Mesendoderm (in vitro differentiated cells): Measurements from ENCODE around the gene MOXD1.

Source experiments
- DNase-seq: peaks from one replicate; pipeline ENCODE4 v3.0.0; 2013
- H2AK5ac ChIP-seq: 2 replicates; pipeline ENCODE4 v1.6.1; 2013; ENCODE audit warnings: low read length, inconsistent platforms
- H2BK120ac ChIP-seq: 2 replicates; pipeline ENCODE4 v1.6.1; 2013; ENCODE audit warnings: low read depth, mild to moderate bottlenecking, low read length, moderate library complexity, mixed read lengths
- H2BK15ac ChIP-seq: replicated peaks from 2 replicates; pipeline ENCODE4 v1.6.1; 2013; ENCODE audit warnings: low read depth, mild to moderate bottlenecking, moderate library complexity
- H2BK5ac ChIP-seq: 2 replicates; pipeline ENCODE4 v1.6.1; 2013; ENCODE audit warnings: low read length, inconsistent platforms
- H3K18ac ChIP-seq: 2 replicates; pipeline ENCODE4 v1.6.1; 2013; ENCODE audit warnings: mild to moderate bottlenecking, low read length, mixed read lengths
- H3K23ac ChIP-seq: one replicate; pipeline ENCODE4 v1.6.1; 2013; ENCODE audit warnings: low read length
- H3K27ac ChIP-seq: 2 replicates; pipeline ENCODE4 v1.5.1; 2013; ENCODE audit warnings: low read depth, mild to moderate bottlenecking, inconsistent platforms, low read length, moderate library complexity
- H3K27me3 ChIP-seq: 2 replicates; pipeline ENCODE4 v1.6.1; 2013; ENCODE audit warnings: low read length, control low read depth, mild to moderate bottlenecking, inconsistent platforms; ENCODE audit not compliant: insufficient read depth, poor library complexity
- H3K36me3 ChIP-seq: 2 replicates; pipeline ENCODE4 v1.6.1; 2013; ENCODE audit warnings: low read length, inconsistent platforms; ENCODE audit not compliant: control insufficient read depth, insufficient read depth
- H3K4ac ChIP-seq: one replicate; pipeline ENCODE4 v1.6.1; 2013; ENCODE audit warnings: low read depth, mild to moderate bottlenecking, low read length, moderate library complexity
- H3K4me1 ChIP-seq: 2 replicates; pipeline ENCODE4 v1.6.1; 2013; ENCODE audit warnings: low read depth, low read length, inconsistent platforms; ENCODE audit not compliant: control insufficient read depth
- H3K4me2 ChIP-seq: 2 replicates; pipeline ENCODE4 v1.6.1; 2013; ENCODE audit warnings: low read length
- H3K4me3 ChIP-seq: 2 replicates; pipeline ENCODE4 v1.5.1; 2013; ENCODE audit warnings: mild to moderate bottlenecking, low read length
- H3K56ac ChIP-seq: one replicate; pipeline ENCODE4 v1.6.1; 2013; ENCODE audit warnings: low read length
- H3K79me1 ChIP-seq: 2 replicates; pipeline ENCODE4 v1.6.1; 2013; ENCODE audit warnings: low read length, inconsistent platforms
- H3K79me2 ChIP-seq: 2 replicates; pipeline ENCODE4 v1.6.1; 2013; ENCODE audit warnings: mild to moderate bottlenecking, low read length; ENCODE audit not compliant: control insufficient read depth, insufficient read depth
- H3K9ac ChIP-seq: 2 replicates; pipeline ENCODE4 v1.6.1; 2013; ENCODE audit warnings: low read length, inconsistent platforms
- H4K5ac ChIP-seq: one replicate; pipeline ENCODE4 v1.6.1; 2013; ENCODE audit warnings: low read length
- H4K8ac ChIP-seq: one replicate; pipeline ENCODE4 v1.6.1; 2013; ENCODE audit warnings: low read depth, mild to moderate bottlenecking, control low read depth, low read length, moderate library complexity
- WGBS: extraction: QIAGEN DNeasy Blood & Tissue Kit; methylation state at CpG from one replicate; pipeline ENCODE4 v1.1.7; 2013; ENCODE audit warnings: low lambda C conversion rate, missing lambda C conversion rate; ENCODE audit not compliant: insufficient coverage; ENCODE audit errors: extremely low coverage; 5-methylcytosine and 5-hydroxymethylcytosine counted together

MOXD1 gene

DNA sequence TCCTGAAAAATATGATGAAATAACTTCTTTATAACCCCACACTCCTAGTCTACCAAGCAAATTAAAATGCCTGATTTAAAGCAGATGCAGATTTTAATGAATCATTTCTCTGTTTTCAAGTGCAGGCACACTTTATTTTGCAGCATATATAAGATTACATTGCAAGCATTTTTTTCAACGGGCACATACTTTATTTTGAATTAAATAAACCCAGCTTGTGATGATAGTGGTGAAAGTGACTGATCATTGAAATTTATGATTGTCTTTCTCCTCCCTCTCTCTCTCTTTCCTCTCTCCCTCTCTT, 12.2 kb upstream of the MOXD1 start:
- Histone ChIP-seq H3K27me3 (no peaks in the 10 kb centered on the region), H2AK5ac (no peak overlapping the region), H3K18ac (no peak overlapping the region), H3K27ac (no peak overlapping the region), H2BK120ac (no peak overlapping the region), H3K9ac (no peak overlapping the region), H3K4me1 (no peaks in the 10 kb centered on the region), H3K23ac (no peak overlapping the region), H2BK15ac (no peak overlapping the region), H2BK5ac (no peak overlapping the region), H3K4me3 (no peak overlapping the region), H4K8ac (no peak overlapping the region), H3K4me2 (no peak overlapping the region), H4K5ac (no peak overlapping the region), H3K79me1 (no peaks in the 10 kb centered on the region), H3K79me2 (no peaks in the 10 kb centered on the region), H3K4ac (no peak overlapping the region), H3K36me3 (no peaks in the 10 kb centered on the region), H3K56ac (no peak overlapping the region)
- no CpG with 5 or more reads among the region's 1 CpG for WGBS
- DNase-seq, result no peak

DNA sequence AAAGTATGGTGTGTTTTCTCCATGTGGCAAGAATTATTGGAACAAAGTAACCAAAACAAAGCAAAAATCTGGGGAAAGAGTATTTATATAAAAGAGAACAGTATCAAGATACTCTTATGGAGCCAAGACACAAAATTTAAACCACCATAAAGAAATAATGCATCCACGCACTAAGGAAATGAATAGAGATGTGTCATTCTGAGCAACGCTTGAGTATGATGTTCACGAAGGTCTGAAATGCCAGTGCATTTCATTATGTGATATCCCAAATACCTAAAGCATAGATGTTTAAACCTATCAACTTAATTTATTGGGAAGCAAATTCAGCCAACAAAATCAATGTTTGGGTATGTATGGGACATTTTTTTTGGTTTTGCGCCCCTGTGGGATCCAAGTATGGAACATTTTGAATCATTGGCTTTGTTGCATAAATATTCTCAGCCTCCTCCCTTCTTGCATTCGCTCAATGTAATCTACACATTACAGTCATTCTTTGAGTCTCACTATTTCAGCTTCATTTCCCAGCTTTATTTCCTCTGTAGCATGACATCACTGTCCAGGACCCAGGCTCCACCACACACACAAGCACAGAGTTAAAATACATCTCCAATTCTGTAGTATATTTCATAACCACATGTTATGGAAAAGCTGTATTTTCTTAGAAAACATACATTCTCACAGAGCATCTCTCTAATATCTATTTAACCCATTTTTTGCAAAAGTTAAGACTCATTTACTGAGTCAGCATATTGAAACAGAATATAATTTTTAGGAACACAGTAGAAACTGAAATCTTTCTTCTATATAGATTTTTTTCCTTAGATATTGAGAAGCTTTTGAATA, 11.6 kb upstream of the MOXD1 start:
- no peak overlapping the region for H3K4ac ChIP-seq
- no peak overlapping the region for H3K4me3 ChIP-seq
- no peak overlapping the region for H4K8ac ChIP-seq
- H2BK5ac ChIP-seq, result no peak overlapping the region
- no peaks in the 10 kb centered on the region for H3K79me1 ChIP-seq
- no peak overlapping the region for H3K18ac ChIP-seq
- H3K23ac ChIP-seq, result no peak overlapping the region
- H3K36me3 ChIP-seq, result no peaks in the 10 kb centered on the region
- H4K5ac ChIP-seq, result no peak overlapping the region
- no peak overlapping the region for H3K27ac ChIP-seq
- no peak overlapping the region for H3K56ac ChIP-seq
- no peaks in the 10 kb centered on the region for H3K4me1 ChIP-seq
- H2BK120ac ChIP-seq, result no peak overlapping the region
- H3K9ac ChIP-seq, result no peak overlapping the region
- DNase-seq, result no peak
- no peaks in the 10 kb centered on the region for H3K79me2 ChIP-seq
- WGBS, result no CpG with 5 or more reads among the region's 5 CpGs
- H3K27me3 ChIP-seq, result no peaks in the 10 kb centered on the region
- no peak overlapping the region for H2AK5ac ChIP-seq
- no peak overlapping the region for H2BK15ac ChIP-seq
- H3K4me2 ChIP-seq, result no peak overlapping the region

DNA sequence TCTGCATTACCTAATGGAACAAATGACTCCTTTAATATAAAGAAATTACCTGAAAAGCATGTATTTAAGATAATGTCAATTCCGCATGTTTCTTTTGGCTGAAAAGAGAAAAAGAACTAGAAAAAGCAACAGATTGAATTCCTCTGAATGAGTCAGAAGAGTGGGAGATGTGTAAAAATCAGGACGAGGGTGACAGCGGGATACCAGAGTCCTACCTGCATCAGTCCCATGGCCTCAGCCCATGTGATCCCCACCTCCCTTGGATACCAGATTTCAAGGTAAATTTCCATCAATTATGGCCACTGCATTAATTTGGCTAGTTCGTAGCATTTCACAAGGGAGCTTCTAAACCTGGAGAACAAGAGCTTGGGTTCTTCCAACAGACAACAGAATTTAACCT, 10.0 kb upstream of the MOXD1 start:
- Histone ChIP-seq H3K79me1 (no peaks in the 10 kb centered on the region), H3K27me3 (no peaks in the 10 kb centered on the region), H3K56ac (no peak overlapping the region), H2BK15ac (no peak overlapping the region), H3K23ac (no peak overlapping the region), H3K4me3 (no peak overlapping the region), H4K8ac (no peak overlapping the region), H3K4me1 (no peaks in the 10 kb centered on the region), H3K4ac (no peak overlapping the region), H3K27ac (no peak overlapping the region), H4K5ac (no peak overlapping the region), H3K36me3 (no peaks in the 10 kb centered on the region), H3K18ac (no peak overlapping the region), H3K4me2 (no peak overlapping the region), H2AK5ac (no peak overlapping the region), H2BK120ac (no peak overlapping the region), H3K79me2 (no peaks in the 10 kb centered on the region), H3K9ac (no peak overlapping the region), H2BK5ac (no peak overlapping the region)
- DNase-seq, result no peak
- WGBS, result no CpG with 5 or more reads among the region's 4 CpGs

DNA sequence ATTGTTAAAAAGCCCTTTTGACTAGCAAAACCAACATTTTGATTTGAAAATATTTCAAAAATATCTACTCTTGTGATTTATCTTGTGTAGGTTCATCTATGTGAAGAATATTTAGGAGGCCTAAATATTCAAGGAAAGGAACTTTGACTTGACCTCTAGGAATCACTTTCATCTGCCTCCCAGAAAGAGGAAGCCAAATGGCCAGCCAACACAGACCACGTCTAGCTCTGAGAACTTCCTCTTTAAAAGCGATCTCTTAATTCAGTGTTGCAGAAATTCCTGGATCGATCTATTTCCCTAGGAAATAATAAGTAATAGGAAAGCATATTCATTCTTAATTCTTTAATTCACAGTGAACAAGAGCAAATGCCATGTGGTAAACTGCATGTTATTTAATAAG, 9.6 kb upstream of the MOXD1 start:
- Histone ChIP-seq H2BK5ac (no peak overlapping the region), H3K27me3 (no peaks in the 10 kb centered on the region), H4K5ac (no peak overlapping the region), H3K4me1 (no peaks in the 10 kb centered on the region), H3K23ac (no peak overlapping the region), H3K36me3 (no peaks in the 10 kb centered on the region), H3K56ac (no peak overlapping the region), H3K4me3 (no peak overlapping the region), H3K79me1 (no peaks in the 10 kb centered on the region), H2BK120ac (no peak overlapping the region), H2AK5ac (no peak overlapping the region), H3K4ac (no peak overlapping the region), H2BK15ac (no peak overlapping the region), H3K18ac (no peak overlapping the region), H3K4me2 (no peak overlapping the region), H3K27ac (no peak overlapping the region), H4K8ac (no peak overlapping the region), H3K79me2 (no peaks in the 10 kb centered on the region), H3K9ac (no peak overlapping the region)
- no peak for DNase-seq
- WGBS, result no CpG with 5 or more reads among the region's 3 CpGs

DNA sequence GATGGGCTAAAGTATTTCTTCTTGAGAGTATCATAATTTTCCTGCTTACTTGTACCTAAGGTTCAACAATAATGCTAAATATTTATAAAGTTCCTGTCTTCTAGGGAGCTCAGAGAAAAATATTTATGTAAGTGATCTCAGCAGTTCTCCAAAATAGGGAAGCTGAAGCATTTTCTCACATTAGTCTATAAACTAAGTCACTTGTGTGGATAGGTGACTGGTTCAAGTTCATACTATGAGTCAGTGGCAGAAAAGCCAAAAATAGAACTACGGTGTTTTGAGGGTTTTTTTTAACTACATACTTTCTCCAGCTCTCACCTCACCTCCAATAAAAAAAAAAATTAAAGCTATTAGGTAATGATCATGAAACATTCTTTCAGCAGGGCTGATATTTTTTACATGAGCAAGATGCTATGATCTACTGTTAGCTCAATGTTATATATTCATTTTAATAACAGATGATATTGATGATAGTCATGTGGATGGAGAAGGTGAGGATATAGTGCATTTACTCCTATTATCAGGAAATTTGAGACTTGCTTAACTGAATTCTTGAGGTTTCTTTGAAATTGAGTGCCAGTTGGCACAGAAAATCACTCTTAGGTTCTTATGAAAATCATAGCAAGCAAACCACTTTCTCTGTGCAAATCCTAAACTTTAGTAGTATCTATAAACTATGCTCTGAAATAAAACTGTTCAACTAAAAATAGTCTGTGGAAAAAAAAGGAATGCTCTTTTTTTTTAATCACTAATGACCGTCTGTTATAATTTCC, 4.1 kb upstream of the MOXD1 start:
- no CpG with 5 or more reads among the region's 2 CpGs for whole genome bisulfite sequencing

More for the DNA sequence above, 4.1 kb upstream of the MOXD1 start:
- H3K79me1 ChIP-seq, result no peaks in the 10 kb centered on the region
- H3K36me3 ChIP-seq, result no peaks in the 10 kb centered on the region
- no peak overlapping the region for H2AK5ac ChIP-seq
- no peak overlapping the region for H3K27ac ChIP-seq
- no peak overlapping the region for H2BK15ac ChIP-seq
- no peak overlapping the region for H3K23ac ChIP-seq
- no peak overlapping the region for H3K4me3 ChIP-seq
- no peak overlapping the region for H2BK5ac ChIP-seq
- no peak overlapping the region for H3K4me2 ChIP-seq
- H3K27me3 ChIP-seq, result peaks cover 11% of the 10 kb centered on the region
- H3K9ac ChIP-seq, result no peak overlapping the region
- DNase-seq, result no peak
- H3K4ac ChIP-seq, result no peak overlapping the region
- H3K79me2 ChIP-seq, result no peaks in the 10 kb centered on the region
- no peak overlapping the region for H4K8ac ChIP-seq
- H3K56ac ChIP-seq, result no peak overlapping the region
- no peak overlapping the region for H3K18ac ChIP-seq
- H2BK120ac ChIP-seq, result no peak overlapping the region
- no peaks in the 10 kb centered on the region for H3K4me1 ChIP-seq
- no peak overlapping the region for H4K5ac ChIP-seq
